NCI-H187 treated with DMSO at 0.1 percent for 48 hours (cell line): Measurements from ENCODE around the gene CLCNKB.
"Not testable (repeated sequence)": the region's sequence is repeated elsewhere in the genome, so short reads cannot be mapped to it uniquely, and the experiment has no call there.

Experiments used
- DNase-seq: peaks from one replicate; lab custom pipeline; 2025; lab: John Stamatoyannopoulos, UW

The CLCNKB gene

DNA sequence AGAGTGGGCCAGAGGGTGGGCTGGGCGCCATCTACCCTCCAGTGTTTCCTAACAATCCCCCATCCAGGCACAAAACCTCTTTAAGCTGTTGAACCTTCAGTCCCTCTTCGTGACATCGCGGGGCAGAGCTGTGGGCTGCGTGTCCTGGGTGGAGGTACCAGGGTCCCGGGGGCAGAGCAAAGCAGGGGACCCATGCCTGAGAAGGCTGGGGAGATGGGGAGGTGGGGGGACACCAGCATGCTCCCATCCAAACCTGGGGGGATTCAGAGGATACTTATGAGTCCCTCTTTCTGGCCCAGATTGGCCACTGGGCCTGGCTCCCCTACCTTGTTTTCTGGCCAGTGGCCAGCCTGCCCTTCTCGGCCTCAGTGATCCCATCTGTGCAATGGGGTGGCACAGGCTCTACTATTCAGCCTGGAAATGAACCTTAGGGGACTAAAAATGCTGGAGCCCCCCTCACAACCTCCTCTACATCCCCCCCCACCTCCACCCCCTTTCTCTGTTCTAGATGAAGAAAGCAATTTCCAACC lies 10.4 kb upstream of the CLCNKB start:
- not testable (repeated sequence) for DNase-seq

DNA sequence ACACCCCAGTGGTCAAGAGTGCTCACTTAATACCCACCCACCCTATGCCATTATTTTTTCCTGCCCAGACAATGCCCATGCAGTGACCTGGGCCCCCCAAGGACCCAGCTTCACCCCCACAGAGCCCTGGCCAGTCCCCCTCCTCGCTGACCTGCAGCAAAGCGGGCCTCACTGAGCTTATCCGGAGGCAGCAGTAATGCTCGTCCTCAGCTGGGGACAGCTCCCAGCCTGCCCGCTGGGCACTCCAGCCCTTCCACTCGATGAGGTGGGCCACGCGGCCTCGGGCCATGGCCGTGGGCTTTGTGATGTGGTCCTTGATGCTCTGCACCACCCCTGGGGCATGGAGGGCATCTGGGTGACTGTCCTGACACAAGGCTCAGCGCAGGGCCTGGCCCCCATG lies 7.1 kb upstream of the CLCNKB start:
- DNase-seq: not testable (repeated sequence)

DNA sequence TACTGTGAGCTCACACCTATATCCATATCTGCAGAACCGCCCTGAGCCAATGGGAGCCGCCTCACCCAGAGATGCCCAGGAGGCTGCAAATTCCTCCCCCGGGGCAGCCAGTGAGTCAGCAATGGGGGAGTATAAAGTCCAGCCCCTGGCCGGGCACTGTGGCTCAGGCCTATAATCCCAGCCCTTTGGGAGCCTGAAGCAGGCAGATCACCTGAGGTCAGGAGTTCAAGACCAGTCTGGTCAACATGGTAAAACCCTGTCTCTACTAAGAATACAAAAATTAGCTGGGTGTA lies 5.0 kb upstream of the CLCNKB start:
- DNase-seq: no peak

DNA sequence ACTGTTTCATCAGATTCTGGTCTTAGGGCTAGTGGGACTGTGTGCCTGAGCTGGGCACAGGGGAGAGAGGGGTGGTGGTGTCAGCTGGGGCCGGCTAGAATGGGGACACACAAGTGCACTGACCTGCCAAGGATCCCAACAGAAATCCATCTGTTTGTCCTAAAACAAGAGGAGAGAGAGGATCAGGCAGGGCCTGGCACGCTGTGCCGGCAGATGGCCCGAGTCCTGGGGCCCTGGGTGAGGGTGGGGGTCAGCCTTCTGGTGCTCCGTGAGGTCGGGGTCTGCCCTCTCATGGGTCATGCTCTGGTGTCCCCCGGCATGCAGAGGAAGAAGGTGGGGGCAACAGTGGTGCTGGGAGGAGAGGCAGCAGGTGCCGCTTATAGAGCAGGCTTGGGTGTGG lies 3.7 kb upstream of the CLCNKB start:
- DNase-seq: not testable (repeated sequence)

DNA sequence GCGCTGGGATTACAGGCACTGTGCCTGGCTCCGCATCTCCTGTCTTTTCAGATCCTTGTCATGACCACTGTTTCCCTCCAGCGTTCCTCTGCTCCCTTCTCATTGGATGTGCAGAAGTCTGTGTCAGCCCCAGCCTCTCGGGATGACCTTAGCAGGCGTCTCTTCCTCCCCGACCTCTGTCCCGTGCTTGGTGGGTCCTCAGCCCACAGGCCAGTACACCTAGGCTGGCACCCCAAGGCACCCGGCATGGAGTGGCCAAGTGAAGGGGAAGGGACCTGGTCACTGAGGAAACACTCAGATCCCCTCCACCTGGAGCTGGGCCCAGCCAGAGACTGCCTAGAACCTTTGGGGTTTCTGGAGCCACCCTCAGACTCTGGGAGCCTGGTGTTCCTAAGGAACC lies 2.4 kb upstream of the CLCNKB start:
- DNase-seq: no peak

DNA sequence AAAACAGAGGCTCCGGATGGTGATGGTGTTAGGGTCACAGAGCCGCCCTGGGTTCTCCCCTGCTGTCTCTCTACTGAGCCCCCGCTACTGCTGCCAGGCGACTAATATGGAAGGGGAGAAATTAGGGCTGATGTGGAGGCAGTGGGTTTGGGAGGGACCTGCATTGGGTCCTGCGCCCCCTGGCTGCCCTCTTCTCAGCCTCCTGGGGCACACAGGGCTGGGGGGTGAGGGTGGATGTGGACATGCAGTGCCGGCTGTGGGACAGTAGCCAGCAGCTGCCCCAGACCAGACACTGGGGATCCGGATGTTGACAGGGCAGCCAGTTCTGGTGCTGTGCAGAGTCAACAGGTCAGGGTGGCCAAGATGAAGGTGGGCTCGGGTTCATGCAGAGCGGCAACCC lies 1.5 kb upstream of the CLCNKB start:
- no peak for DNase-seq

DNA sequence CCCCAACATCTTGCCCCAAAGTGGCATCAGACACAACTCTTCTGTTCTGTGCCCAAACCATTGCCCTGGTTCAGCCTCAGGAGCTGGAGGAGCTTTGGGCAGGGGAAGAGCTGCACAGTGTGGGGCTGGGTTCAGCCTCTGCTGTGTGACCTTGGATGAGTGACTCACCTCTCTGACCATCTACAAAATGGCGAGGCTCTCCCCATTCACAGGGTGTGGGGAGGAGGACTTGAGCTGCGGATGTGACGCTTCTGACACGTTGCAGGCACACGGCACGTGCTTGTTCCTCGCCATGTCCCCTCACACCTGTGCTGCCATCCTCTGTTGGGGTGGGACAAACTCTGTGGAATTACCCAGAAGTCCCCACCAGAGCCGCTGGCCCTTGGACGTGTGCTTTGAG lies 928 bp upstream of the CLCNKB start:
- DNase-seq: not testable (repeated sequence)

DNA sequence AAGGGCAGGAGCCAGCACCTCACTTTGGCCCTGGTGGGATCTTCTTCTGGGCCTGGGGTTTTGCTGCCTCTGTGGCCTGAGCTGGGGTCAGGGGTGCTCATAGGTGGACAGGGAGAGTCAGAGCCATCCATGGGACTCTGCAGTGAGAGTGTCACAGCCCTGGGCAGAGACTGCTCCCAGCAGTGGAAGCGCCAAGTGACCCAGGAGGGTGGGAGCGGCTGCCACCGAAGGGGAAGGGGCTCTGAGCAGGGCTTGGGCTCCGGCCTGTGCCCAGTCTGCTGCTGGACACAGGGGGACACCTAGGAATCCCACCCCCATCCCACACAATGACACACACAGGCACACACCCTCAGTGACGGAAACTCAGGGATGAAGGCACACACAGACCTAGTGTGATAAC lies 368 bp downstream of the CLCNKB start:
- no peak for DNase-seq

DNA sequence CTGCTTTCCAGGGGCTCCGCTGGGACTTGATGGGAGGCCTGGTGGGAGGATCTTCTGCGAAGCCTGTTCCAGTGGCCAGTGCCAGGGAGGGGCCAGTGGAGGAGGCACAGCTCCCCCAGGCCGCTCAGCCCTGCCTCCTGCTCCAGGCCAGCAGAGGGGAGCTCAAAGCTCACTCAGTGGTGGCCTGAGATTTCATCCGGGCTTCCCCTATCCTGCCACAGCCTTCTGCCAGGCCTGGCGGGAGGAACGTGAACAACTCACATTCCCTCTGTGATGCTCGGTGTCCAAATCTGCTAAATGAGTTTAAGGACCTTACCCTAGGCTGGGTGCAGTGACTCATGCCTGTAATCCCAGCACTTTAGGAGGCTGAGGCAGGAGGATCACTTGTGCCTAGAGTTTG lies 3.3 kb downstream of the CLCNKB start:
- no peak for DNase-seq

DNA sequence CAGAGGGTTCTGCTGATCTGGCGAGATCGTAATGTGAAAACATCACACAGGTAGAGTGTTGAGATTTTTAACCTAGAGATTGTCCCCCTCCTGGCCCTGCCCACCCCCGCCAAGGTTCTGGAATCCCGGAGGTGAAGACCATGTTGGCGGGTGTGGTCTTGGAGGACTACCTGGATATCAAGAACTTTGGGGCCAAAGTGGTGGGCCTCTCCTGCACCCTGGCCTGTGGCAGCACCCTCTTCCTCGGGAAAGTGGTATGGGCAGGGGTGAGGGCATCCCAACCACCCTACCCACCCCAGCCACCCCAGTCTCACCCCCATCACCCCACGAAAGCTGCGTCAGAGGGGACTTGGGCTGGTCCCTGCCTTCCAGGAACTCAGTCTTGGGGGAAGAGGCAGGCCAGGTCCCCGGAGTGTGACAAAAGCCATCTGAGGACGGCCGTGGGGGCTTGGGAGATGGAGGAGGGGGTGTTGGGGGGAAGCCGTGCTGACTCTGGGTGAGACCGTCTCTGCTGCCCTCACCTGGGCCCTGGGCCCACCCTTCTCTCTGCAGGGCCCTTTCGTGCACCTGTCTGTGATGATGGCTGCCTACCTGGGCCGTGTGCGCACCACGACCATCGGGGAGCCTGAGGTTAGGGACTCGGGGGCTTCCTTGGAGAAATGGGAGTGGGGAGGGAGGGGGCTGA lies 4.4 kb downstream of the CLCNKB start:
- no peak for DNase-seq

DNA sequence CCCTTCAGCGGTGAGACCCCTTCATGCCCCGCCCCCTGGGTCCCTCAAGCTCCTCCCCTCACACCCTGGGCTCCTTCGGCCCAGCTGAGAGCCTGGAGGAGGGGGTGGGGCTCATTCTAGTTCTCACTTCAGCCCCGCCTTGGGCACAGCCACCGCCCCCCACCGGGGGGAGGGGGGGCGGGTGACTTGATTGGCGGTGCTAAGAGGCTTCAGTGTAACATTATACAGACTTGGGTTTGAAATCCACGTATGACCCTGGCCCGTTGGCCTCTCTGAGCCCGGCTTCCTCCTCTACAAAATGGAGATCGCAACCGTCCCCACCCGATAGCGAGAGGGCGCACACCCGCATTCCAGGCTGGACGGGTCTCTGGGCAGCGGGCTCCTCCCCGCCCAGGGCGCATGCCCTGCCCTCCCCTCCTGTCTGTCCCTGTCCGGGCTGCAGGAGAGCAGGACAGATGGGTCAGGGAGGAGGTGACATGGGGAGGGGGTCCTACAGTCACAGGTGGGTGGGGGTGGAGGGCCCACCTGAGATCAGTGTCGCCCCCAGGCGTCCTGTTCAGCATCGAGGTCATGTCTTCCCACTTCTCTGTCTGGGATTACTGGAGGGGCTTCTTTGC lies 5.1 kb downstream of the CLCNKB start:
- peak; percentile 8 for DNase-seq

DNA sequence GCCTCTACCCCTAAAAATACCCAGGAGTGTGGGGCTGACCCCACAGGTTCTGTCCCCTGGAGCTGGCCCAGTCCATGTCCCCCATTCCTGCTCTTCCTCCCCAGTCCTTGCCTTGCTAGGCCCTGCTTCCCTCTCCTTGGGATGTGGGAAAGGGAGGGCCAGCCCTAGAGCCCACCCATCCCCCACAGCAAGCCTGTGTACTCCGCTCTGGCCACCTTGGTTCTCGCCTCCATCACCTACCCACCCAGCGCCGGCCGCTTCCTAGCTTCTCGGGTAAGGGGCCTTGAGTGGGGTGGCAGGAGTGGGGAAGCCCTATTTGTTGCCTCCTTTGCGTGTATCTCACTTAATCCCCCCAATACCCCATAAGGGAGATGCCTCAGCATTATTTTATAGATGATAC lies 6.7 kb downstream of the CLCNKB start:
- DNase-seq: no peak

DNA sequence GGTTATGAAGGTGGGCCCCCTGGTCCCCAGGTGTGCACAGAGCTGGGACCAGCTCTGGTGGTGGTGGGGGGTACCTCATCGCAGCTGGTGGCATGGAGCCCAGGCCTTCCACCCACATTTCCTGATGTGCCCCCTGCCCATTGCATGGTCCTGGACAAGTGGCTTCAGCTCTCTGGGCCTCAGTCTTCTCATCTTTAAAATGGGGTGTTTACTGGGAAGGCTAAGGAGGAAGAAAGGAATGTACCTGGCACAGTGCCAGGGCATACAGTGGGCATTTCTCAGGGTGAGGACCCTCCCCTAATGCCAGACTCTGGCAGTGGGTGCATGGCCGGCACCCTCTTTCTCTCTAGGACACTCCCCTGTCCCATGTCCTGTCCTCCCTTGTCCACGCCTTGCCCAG lies 7.5 kb downstream of the CLCNKB start:
- no peak for DNase-seq

DNA sequence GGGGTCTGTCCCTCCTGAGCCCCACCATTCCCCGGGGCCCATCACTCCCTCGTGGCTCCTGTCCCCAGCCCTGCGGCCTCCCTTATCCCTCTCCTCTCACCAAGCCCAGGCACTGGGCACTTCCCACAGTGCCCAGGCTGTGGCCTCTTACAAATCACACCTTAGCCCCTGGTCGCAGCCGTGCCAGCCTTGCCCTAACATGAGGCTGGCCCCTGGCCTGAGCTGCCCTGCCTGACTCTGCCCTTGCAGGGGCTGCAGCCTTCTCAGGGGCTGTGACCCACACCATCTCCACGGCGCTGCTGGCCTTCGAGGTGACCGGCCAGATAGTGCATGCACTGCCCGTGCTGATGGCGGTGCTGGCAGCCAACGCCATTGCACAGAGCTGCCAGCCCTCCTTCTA lies 8.4 kb downstream of the CLCNKB start:
- DNase-seq: not testable (repeated sequence)

DNA sequence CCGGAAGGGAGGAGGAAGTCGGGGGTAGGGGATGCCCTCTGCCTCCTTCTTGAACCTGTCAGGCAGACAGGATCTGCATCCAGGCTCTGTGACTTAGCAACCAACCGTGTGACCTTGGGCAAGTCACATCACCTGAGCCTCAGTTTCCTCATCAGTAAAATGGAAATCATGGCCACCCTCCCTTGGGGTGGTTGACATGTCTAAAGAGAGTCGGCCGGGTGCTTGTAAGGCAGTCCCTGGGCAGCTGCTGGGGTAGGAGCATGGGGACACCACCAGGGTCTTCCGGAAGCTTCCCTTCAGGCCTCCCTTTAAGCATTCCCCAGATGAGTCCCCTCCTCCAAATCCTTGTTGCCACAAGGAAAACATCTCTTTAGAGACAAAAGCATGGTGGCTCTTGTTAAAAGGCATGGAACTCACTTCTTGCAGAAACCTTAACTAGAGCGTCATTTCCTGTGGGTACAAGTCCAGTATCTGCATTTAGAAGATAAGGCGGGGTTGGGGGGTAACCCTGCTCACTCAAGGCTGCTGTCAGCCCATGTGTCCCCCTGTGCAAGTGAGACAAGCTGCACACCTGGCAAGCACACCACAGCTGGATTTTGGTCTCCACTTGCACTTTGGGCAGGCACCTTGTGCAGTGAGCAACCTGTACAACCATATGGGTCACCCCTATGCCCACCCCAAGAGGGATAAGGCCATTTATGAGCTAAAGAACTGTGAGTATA lies 10.4 kb downstream of the CLCNKB start:
- no peak for DNase-seq

DNA sequence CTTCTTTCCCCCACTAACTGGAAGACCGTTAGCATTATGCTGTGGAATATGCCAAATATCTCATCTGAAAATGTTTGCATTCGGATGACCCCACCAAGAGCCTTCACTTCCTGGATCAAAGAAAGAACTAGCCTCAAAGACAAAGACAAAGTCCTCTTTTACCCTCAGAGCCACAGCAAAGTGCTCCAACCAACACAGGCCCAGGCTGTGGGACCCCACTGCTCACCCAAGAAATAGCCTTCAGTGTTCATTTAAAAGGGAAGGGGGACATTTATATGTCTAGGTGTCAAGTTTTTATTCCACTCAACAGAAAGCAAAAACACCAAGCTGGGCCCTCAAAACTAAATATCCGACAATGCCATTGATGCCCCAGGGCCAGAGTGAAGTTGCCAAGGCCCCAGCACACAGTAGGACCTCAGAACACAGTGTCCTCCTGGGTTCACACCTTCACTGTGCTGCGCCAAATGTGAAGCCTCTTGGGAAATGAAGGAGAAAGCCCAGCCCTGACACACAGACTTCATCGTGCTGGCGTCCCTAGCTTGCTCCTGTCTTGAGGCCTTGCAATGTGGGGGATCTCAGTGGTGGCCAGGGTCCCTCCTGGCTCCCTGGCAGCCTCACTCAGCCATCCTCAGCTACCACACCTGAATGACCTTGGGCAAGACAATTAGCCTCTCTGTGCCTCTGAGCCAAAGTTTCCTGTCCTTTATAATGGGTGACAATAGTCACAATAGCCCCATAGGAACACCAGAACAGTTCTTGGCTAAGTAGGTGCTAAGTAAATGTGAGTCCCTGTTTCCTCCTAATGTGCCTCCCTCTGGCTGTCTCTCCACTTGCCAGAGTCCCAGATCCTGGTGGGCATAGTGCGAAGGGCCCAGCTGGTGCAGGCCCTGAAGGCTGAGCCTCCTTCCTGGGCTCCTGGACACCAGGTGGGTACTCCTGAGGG lies 11.3 kb downstream of the CLCNKB start:
- DNase-seq: no peak

DNA sequence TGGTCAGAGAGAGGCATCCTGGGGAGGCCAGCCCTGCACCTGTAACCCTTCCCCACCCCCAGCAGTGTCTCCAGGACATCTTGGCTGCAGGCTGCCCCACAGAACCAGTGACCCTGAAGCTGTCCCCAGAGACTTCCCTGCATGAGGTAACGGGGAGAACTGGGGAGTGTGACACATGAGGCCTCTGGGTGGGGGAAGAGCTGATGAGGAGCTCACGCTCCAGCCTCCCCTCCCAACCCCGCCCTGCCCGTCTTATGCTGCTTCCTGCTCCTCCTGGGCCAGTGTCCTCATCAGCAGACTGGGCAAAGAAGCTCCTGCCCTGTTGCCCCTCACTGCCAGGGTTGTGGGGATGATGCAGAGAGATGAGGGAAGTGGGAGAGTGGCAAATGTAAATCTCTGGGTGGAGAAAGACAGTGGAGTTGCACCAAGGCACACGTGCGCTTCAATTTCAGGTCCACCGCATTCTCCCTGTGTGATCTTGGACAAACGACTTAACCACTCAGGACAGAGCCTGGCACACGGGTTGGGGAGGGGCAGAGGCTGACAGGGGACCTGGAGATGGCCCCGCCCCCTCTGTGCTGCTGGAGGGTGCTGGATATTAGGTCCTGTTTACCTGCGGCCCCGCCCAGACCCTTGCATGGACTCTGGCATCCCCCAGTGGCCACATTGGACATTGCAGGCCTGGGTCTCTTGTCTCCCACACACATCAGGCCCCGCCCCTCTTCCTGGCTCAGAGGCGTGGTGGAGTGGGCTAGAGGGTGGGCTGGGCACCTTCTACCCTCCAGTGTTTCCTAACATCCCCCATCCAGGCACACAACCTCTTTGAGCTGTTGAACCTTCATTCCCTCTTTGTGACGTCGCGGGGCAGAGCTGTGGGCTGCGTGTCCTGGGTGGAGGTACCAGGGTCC lies 12.3 kb downstream of the CLCNKB start:
- DNase-seq: peak; percentile 11

DNA sequence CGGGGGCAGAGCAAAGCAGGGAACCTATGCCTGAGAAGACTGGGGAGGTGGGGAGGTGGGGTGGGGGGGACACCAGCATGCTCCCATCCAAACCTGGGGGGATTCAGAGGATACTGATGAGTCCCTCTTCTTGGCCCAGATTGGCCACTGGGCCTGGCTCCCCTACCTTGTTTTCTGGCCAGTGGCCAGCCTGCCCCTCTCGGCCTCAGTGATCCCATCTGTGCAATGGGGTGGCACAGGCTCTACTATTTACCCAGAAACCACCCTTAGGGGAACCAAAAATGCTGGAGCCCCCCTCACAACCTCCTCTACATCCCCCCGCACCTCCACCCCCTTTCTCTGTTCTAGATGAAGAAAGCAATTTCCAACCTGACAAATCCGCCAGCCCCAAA lies 12.9 kb downstream of the CLCNKB start:
- not testable (repeated sequence) for DNase-seq

DNA sequence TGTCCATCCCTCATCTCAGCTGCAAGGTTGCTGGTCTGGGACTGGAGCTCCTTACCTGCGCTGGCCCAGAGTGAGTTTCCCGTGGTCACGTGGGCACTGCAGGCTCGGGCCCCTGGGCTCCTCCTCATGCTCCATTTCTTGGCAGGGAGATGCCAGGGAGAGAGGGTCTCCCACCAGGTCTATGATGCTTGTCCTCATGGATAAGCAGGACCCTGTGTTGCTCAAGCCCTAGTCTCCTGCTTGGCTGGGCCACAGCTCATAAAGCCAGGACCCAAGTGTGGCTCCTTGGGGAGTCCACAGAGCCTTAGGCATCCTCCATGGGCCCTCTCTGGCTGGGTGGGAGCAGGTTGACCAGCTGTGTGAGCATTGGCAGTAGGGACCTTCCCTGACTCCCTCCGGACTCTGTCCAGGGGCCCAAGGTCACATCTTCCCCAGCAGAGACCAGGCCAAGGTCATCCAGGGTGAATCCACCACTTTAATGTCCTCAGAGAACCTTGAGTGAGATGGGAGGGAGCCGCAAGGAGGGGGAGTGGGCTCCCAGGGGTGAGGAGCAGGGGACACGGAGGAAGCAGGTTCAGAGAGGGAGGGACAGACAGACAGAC lies 13.8 kb downstream of the CLCNKB start:
- DNase-seq: not testable (repeated sequence)

DNA sequence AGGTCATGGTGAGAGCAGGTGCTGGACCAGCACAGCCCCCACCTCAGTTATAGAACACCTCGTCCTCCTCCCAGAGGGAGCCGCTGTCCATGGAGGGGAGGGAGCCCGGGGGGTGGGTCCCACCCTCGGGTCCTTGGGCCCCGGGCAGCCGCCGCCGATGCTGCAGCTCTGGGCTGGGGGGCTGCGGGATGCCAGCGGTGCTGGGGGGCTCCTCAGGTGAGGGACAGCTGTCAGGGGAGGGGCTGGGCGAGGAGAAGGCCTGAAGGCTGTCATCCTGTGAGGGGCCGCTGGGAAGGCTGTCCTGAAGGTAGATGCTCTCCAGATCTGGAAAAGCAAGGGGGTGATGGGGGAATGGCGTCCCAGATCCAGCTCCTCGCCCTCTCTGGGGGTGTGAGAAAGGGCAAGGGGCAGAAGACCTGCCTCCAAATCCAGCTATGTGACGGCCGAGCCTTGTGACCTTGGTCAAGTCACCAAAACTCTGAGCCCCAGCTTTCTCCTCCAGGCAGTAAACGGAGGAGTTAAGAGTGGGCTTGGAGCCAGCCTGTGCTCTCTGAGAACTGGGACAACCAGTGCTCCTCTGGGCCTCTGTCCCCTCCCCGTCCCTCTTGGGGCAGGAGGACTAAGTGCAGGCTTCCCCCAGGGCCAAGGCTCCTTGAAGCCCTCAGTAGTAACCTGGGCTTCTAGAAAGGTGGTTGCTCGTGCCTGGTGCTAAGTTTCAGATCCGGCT lies 15.0 kb downstream of the CLCNKB start:
- not testable (repeated sequence) for DNase-seq
